Fibroblast of villous mesenchyme (primary cell): ENCODE results near the gene CRBN. TPM values are rescaled to one million over a fixed set of nuclear protein-coding genes. Genes with fewer than 3 reads are reported as not detected.

Source experiments
- DNase-seq: peaks from one replicate; pipeline ENCODE4 v3.0.0-alpha.2; 2010; ENCODE audit warnings: low read depth
- H3K4me3 ChIP-seq: 2 replicates; pipeline ENCODE4 v1.5.1; 2011; ENCODE audit warnings: low read depth, mild to moderate bottlenecking, low read length
- CTCF ChIP-seq: IDR thresholded peaks from 2 replicates; pipeline ENCODE4 v1.5.1; 2012; ENCODE audit warnings: low read depth, mild to moderate bottlenecking, low read length; ENCODE audit not compliant: insufficient read depth
- total RNA-seq: library from RNA; depleted of rRNA; stranded (reverse); fragments of >200 nt; gene quantifications from 2 replicates; pipeline ENCODE4 v1.2.3, GENCODE V29; 2012

Gene CRBN
- total RNA-seq, 1 donor, result 40.2 TPM

GRCh38 chr3:3109407-3110298 lies 69.8 kb downstream of the CRBN start:
- no peak overlapping the region for H3K4me3 ChIP-seq
- peak; percentile 7 for DNase-seq
- TF ChIP-seq CTCF, result no peak

- no peak overlapping the region for H3K4me3 ChIP-seq
- DNase-seq, result no peak
- TF ChIP-seq CTCF, result no peak
These were observed 71.6 kb downstream of the CRBN start for GRCh38 chr3:3107858-3108257.

- no peak for TF ChIP-seq CTCF
- no peak overlapping the region for H3K4me3 ChIP-seq
- DNase-seq, result no peak
These were observed 72.3 kb downstream of the CRBN start for GRCh38 chr3:3107181-3107580.

GRCh38 chr3:3105815-3106214 lies 73.7 kb downstream of the CRBN start:
- TF ChIP-seq CTCF, result no peak
- DNase-seq, result no peak
- no peak overlapping the region for H3K4me3 ChIP-seq

GRCh38 chr3:3105246-3105645 lies 74.2 kb downstream of the CRBN start:
- no peak overlapping the region for H3K4me3 ChIP-seq
- no peak for DNase-seq
- TF ChIP-seq CTCF, result no peak

GRCh38 chr3:3102751-3103150 lies 76.7 kb downstream of the CRBN start:
- no peak for TF ChIP-seq CTCF
- no peak overlapping the region for H3K4me3 ChIP-seq
- no peak for DNase-seq
